SJCRH30 (cell line): ENCODE data around the gene BCOR. TPM values are rescaled to one million over a fixed set of nuclear protein-coding genes. Genes with fewer than 3 reads are reported as not detected.

Experiments
- DNase-seq, 2 experiments: peaks; one replicate each; pipeline ENCODE4 v3.0.0-alpha.2; 2015 to 2020
- H3K27ac ChIP-seq: fragments of 250-450 bp; sonication (Bioruptor Pico); 2 replicates; pipeline ENCODE4 v1.5.1; 2020; ENCODE audit warnings: mild to moderate bottlenecking, moderate library complexity
- H3K27me3 ChIP-seq: fragments of 250-450 bp; sonication (Bioruptor Pico); 2 replicates; pipeline ENCODE4 v1.5.1; 2020; ENCODE audit warnings: mild to moderate bottlenecking, moderate library complexity
- H3K36me3 ChIP-seq: fragments of 250-450 bp; sonication (Bioruptor Pico); 2 replicates; pipeline ENCODE4 v1.5.1; 2020; ENCODE audit warnings: mild to moderate bottlenecking, moderate library complexity
- H3K4me1 ChIP-seq: fragments of 250-450 bp; sonication (Bioruptor Pico); 2 replicates; pipeline ENCODE4 v1.5.1; 2020; ENCODE audit warnings: mild to moderate bottlenecking, moderate library complexity
- H3K4me3 ChIP-seq: fragments of 250-450 bp; sonication (Bioruptor Pico); 2 replicates; pipeline ENCODE4 v1.5.1; 2020; ENCODE audit warnings: mild to moderate bottlenecking, moderate library complexity
- H3K9me3 ChIP-seq: fragments of 250-450 bp; sonication (Bioruptor Pico); replicated peaks from 2 replicates; pipeline ENCODE4 v1.5.1; 2020; ENCODE audit warnings: mild to moderate bottlenecking, moderate library complexity
- total RNA-seq: library from RNA; depleted of rRNA; stranded (reverse); fragments of >200 nt; shearing (Covaris generic); gene quantifications from 2 replicates; pipeline ENCODE4 v1.2.3, GENCODE V29; 2014

BCOR gene
- total RNA-seq, 1 experiment from 2014 or later, result 62.5 TPM

GRCh38 chrX:40130207-40130606 is 32.4 kb upstream of the BCOR start:
- Histone ChIP-seq H3K27me3 (no peaks in the 10 kb centered on the region), H3K9me3 (no peaks in the 10 kb centered on the region), H3K4me1 (peaks cover 6% of the 10 kb centered on the region), H3K4me3 (no peak overlapping the region), H3K36me3 (no peaks in the 10 kb centered on the region), H3K27ac (no peak overlapping the region)
- peak in 1 of 2 experiments; percentile 13 for DNase-seq

- Histone ChIP-seq H3K27me3 (no peaks in the 10 kb centered on the region), H3K9me3 (no peaks in the 10 kb centered on the region), H3K4me1 (peaks cover 6% of the 10 kb centered on the region), H3K27ac (peak overlapping the region; percentile 72), H3K4me3 (no peak overlapping the region), H3K36me3 (no peaks in the 10 kb centered on the region)
- peak; percentile 81 to 88 for DNase-seq
These were observed 29.3 kb upstream of the BCOR start for GRCh38 chrX:40127052-40127451.

- DNase-seq, result no peak
- H3K9me3 ChIP-seq, result no peaks in the 10 kb centered on the region
- H3K36me3 ChIP-seq, result no peaks in the 10 kb centered on the region
- H3K27ac ChIP-seq, result no peak overlapping the region
- no peaks in the 10 kb centered on the region for H3K27me3 ChIP-seq
- peaks cover 3% of the 10 kb centered on the region; the same call in 1 of the 2 replicates for H3K4me1 ChIP-seq
- H3K4me3 ChIP-seq, result no peak overlapping the region
These were observed 24.7 kb upstream of the BCOR start for GRCh38 chrX:40122487-40122886.

DNA sequence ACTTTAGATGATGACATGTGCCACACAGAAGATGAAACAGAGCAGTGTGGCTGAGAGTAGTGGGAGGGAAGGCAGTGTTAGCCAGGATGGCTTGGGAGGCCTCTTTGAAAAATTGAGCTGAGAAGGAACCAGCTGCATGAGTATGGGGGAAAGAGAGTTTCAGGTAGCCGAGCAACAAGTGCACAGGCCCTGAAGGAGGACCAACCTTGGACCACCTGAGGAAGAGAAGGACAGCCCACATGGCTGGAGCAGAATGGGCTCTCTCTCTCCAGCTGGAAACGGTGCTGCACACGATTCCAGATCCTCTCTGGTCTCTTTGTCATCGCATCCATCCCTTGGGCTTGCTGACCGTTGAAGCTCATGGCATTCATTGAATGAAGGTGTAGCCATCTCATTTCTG is 23.9 kb upstream of the BCOR start:
- no peaks in the 10 kb centered on the region for H3K4me1 ChIP-seq
- no peaks in the 10 kb centered on the region for H3K36me3 ChIP-seq
- H3K27ac ChIP-seq, result no peak overlapping the region
- no peaks in the 10 kb centered on the region for H3K9me3 ChIP-seq
- H3K27me3 ChIP-seq, result no peaks in the 10 kb centered on the region
- no peak for DNase-seq
- H3K4me3 ChIP-seq, result no peak overlapping the region

- no peak overlapping the region for H3K27ac ChIP-seq
- no peaks in the 10 kb centered on the region for H3K36me3 ChIP-seq
- H3K4me3 ChIP-seq, result no peak overlapping the region
- no peaks in the 10 kb centered on the region for H3K9me3 ChIP-seq
- no peaks in the 10 kb centered on the region for H3K4me1 ChIP-seq
- no peak for DNase-seq
- no peaks in the 10 kb centered on the region for H3K27me3 ChIP-seq
These were observed 23.3 kb upstream of the BCOR start for GRCh38 chrX:40120838-40121580.

GRCh38 chrX:40117715-40118285 is 20.0 kb upstream of the BCOR start:
- Histone ChIP-seq H3K36me3 (no peaks in the 10 kb centered on the region), H3K4me1 (no peaks in the 10 kb centered on the region), H3K27ac (no peak overlapping the region), H3K9me3 (no peaks in the 10 kb centered on the region), H3K27me3 (no peaks in the 10 kb centered on the region), H3K4me3 (no peak overlapping the region)
- no peak for DNase-seq

GRCh38 chrX:40116925-40117324 is 19.2 kb upstream of the BCOR start:
- DNase-seq, result no peak
- H3K4me1 ChIP-seq, result no peaks in the 10 kb centered on the region
- H3K27ac ChIP-seq, result no peak overlapping the region
- no peaks in the 10 kb centered on the region for H3K9me3 ChIP-seq
- no peaks in the 10 kb centered on the region for H3K27me3 ChIP-seq
- H3K4me3 ChIP-seq, result no peak overlapping the region
- H3K36me3 ChIP-seq, result no peaks in the 10 kb centered on the region

DNA sequence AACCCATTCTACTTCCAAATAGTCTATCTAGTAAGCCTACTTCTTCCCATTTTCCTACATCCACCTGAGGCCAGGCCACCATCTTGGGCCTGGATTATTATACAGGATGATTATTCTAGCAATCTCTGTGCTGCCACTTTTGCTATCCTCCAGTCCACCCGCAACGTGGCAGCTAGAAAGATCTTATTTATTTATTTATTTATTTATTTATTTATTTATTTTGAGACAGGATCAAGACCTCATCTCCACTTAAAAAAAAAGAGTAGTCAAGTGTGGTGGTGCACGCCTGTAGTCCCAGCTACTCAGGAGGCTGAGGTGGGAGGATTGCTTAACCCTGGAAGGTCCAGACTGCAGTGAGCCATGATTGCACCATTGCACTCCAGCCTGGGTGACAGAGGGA is 15.2 kb upstream of the BCOR start:
- H3K4me3 ChIP-seq, result no peak overlapping the region
- no peaks in the 10 kb centered on the region for H3K36me3 ChIP-seq
- no peaks in the 10 kb centered on the region for H3K4me1 ChIP-seq
- no peak overlapping the region for H3K27ac ChIP-seq
- DNase-seq, result no peak
- H3K9me3 ChIP-seq, result no peaks in the 10 kb centered on the region
- no peaks in the 10 kb centered on the region for H3K27me3 ChIP-seq

- Histone ChIP-seq H3K4me1 (no peaks in the 10 kb centered on the region), H3K4me3 (no peak overlapping the region), H3K27ac (no peak overlapping the region), H3K27me3 (no peaks in the 10 kb centered on the region), H3K36me3 (no peaks in the 10 kb centered on the region), H3K9me3 (no peaks in the 10 kb centered on the region)
- DNase-seq, result no peak
These were observed 14.1 kb upstream of the BCOR start for GRCh38 chrX:40111868-40112267.

- Histone ChIP-seq H3K9me3 (no peaks in the 10 kb centered on the region), H3K4me3 (peak overlapping the region; percentile 67), H3K36me3 (no peaks in the 10 kb centered on the region), H3K4me1 (no peaks in the 10 kb centered on the region), H3K27ac (peak overlapping the region; percentile 99), H3K27me3 (no peaks in the 10 kb centered on the region)
- peak; percentile 63 to 66 for DNase-seq
These were observed 11.7 kb upstream of the BCOR start for GRCh38 chrX:40109288-40110008.

- DNase-seq, result peak; percentile 70
- H3K4me1 ChIP-seq, result no peaks in the 10 kb centered on the region
- no peaks in the 10 kb centered on the region for H3K9me3 ChIP-seq
- H3K27ac ChIP-seq, result peak overlapping the region; percentile 99
- peak overlapping the region; percentile 67 for H3K4me3 ChIP-seq
- H3K27me3 ChIP-seq, result no peaks in the 10 kb centered on the region
- no peaks in the 10 kb centered on the region for H3K36me3 ChIP-seq
These were observed 11.2 kb upstream of the BCOR start for GRCh38 chrX:40108959-40109287.

- H3K27ac ChIP-seq, result peak overlapping the region; percentile 99
- H3K9me3 ChIP-seq, result no peaks in the 10 kb centered on the region
- peak overlapping the region; percentile 67 for H3K4me3 ChIP-seq
These were observed 10.6 kb upstream of the BCOR start for GRCh38 chrX:40108162-40108958.

DNA sequence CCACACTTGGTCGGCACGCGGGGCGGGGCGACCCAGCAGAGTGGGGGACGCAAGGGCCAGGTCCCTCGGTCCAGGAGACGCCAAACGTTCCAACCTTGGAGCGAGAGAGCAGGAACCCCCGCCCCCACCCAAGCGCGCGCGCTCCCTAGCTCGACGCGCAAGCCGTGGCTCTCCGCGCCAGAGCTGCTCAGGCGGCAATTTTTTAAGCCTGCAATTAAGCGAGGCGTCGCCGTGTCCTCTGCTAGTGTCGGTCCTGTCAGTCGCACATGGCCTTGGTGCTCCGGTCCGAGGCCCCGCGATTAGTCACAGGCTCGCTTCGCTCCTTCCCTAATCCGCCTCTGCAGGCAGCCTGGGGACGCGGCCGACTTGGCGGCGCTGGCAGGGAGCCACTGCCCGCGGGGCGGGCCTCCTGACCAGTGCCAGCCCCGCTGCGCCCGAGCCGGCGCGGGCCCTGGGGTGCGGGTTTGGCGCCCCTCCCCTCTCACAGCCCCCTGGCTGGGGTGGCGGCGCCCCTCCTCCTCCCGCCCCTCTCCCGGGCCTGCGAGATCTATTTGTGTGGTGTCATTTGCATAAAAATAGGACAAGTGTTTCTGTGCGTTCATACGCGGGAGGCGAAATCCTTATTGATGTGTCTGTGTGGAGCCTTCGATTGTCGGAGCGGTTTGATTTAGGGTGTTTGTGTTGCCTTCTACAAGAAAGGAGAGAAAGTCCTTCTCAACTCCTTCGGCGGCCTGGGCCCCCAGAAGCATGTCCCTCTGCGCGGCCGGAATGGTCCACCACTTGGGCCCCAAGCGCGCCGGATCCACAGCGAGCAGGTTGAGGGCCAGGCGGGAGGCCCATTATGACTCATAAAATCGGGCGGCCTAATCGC is 9.8 kb upstream of the BCOR start:
- DNase-seq, result peak; percentile 88 to 90
- no peaks in the 10 kb centered on the region for H3K36me3 ChIP-seq
- H3K27me3 ChIP-seq, result no peaks in the 10 kb centered on the region
- peak overlapping the region; percentile 99 for H3K27ac ChIP-seq
- peak overlapping the region; percentile 67 for H3K4me3 ChIP-seq
- H3K4me1 ChIP-seq, result no peaks in the 10 kb centered on the region
- H3K9me3 ChIP-seq, result no peaks in the 10 kb centered on the region

More at GRCh38 chrX:40108162-40108958, 10.6 kb upstream of the BCOR start:
- no peaks in the 10 kb centered on the region for H3K27me3 ChIP-seq
- DNase-seq, result peak; percentile 30 to 47
- H3K4me1 ChIP-seq, result no peaks in the 10 kb centered on the region
- no peaks in the 10 kb centered on the region for H3K36me3 ChIP-seq

GRCh38 chrX:40106676-40107290 is 9.0 kb upstream of the BCOR start:
- Histone ChIP-seq H3K4me1 (no peaks in the 10 kb centered on the region), H3K27ac (peak overlapping the region; percentile 99), H3K27me3 (no peaks in the 10 kb centered on the region), H3K4me3 (peak overlapping the region; percentile 67), H3K36me3 (no peaks in the 10 kb centered on the region), H3K9me3 (no peaks in the 10 kb centered on the region)
- no peak for DNase-seq
